CD14-positive monocyte (primary cell): ENCODE results near the gene DGUOK. TPM values are rescaled to one million over a fixed set of nuclear protein-coding genes. Genes with fewer than 3 reads are reported as not detected.

Experiments used
- DNase-seq, 3 donors: peaks; one replicate each; pipeline ENCODE4 v3.0.0-alpha.2; 2011 to 2022
- H2AFZ ChIP-seq: 2 replicates; pipeline ENCODE4 v1.6.0; 2012; ENCODE audit warnings: mild to moderate bottlenecking, low read depth, low read length, inconsistent platforms; ENCODE audit not compliant: insufficient read depth, poor library complexity, severe bottlenecking
- H3K27ac ChIP-seq, 2 donors: 1 replicate in 1 of 2; 2 replicates in 1 of 2; pipeline ENCODE4 v1.5.1; 2012 to 2013; ENCODE audit warnings: low read length in 2 of 2, control low read depth in 1 of 2, inconsistent platforms in 1 of 2, low read depth in 1 of 2, mild to moderate bottlenecking in 1 of 2
- H3K27me3 ChIP-seq, 2 donors: one replicate each; pipeline versions ENCODE4 v1.6.0 to v1.6.1; 2011 to 2013; ENCODE audit warnings: low read length in 2 of 2; ENCODE audit not compliant: control insufficient read depth in 2 of 2, insufficient read depth in 2 of 2
- H3K36me3 ChIP-seq, 2 donors: replicated peaks in 1 of 2; 1 replicate in 1 of 2; 2 replicates in 1 of 2; pipeline versions ENCODE4 v1.5.1 to v1.6.1; 2012 to 2013; ENCODE audit warnings: low read length in 2 of 2, control low read depth in 1 of 2, inconsistent platforms in 1 of 2, mild to moderate bottlenecking in 1 of 2; ENCODE audit not compliant: insufficient read depth in 2 of 2, control insufficient read depth in 1 of 2
- H3K4me1 ChIP-seq, 2 donors: 1 replicate in 1 of 2; 2 replicates in 1 of 2; pipeline versions ENCODE4 v1.5.1 to v1.6.1; 2012 to 2013; ENCODE audit warnings: low read length in 2 of 2, control low read depth in 1 of 2, inconsistent platforms in 1 of 2, mild to moderate bottlenecking in 1 of 2, moderate library complexity in 1 of 2; ENCODE audit not compliant: insufficient read depth in 2 of 2, control insufficient read depth in 1 of 2
- H3K4me2 ChIP-seq: replicated peaks from 2 replicates; pipeline ENCODE3; 2012; ENCODE audit warnings: low read length, moderate library complexity, mild to moderate bottlenecking; ENCODE audit not compliant: poor library complexity, severe bottlenecking; ENCODE audit errors: extremely low read depth
- H3K4me3 ChIP-seq, 3 experiments: fragments of 200-600 bp in 1 of 3; sonication (generic) in 1 of 3; replicated peaks in 1 of 3; 1 replicate in 2 of 3; 2 replicates in 1 of 3; pipeline ENCODE4 v1.5.1; 2011 to 2013; ENCODE audit warnings: low read length in 3 of 3, mild to moderate bottlenecking in 3 of 3, control low read depth in 2 of 3, low read depth in 2 of 3, inconsistent platforms in 1 of 3, moderate library complexity in 1 of 3
- H3K79me2 ChIP-seq: 2 replicates; pipeline ENCODE4 v1.6.0; 2012; ENCODE audit warnings: mild to moderate bottlenecking, control low read depth, inconsistent platforms, low read length, moderate library complexity; ENCODE audit not compliant: insufficient read depth
- H3K9ac ChIP-seq: 2 replicates; pipeline ENCODE4 v1.6.0; 2017; ENCODE audit warnings: low read length, mild to moderate bottlenecking; ENCODE audit not compliant: insufficient read depth, poor library complexity, severe bottlenecking
- H3K9me3 ChIP-seq, 2 donors: replicated peaks in 1 of 2; 1 replicate in 1 of 2; 2 replicates in 1 of 2; pipeline versions ENCODE4 v1.5.1 to v1.6.1; 2012 to 2013; ENCODE audit warnings: low read length in 2 of 2, control low read depth in 1 of 2; ENCODE audit not compliant: control insufficient read depth in 1 of 2, insufficient read depth in 1 of 2
- H4K20me1 ChIP-seq: 2 replicates; pipeline ENCODE4 v1.6.0; 2012; ENCODE audit warnings: mild to moderate bottlenecking, low read length, control low read depth, moderate library complexity; ENCODE audit not compliant: insufficient read depth
- H3K27ac Mint-ChIP-seq, 7 donors: one replicate each; pipeline ENCODE4 v1.8.0; 2020; ENCODE audit warnings: mild to moderate bottlenecking in 7 of 7, mixed read lengths in 7 of 7, moderate library complexity in 6 of 7, inconsistent platforms in 2 of 7
- H3K27me3 Mint-ChIP-seq, 3 donors: one replicate each; pipeline ENCODE4 v1.8.0; 2021 to 2022; ENCODE audit warnings: low read depth in 3 of 3, mild to moderate bottlenecking in 3 of 3, mixed read lengths in 3 of 3, moderate library complexity in 3 of 3, inconsistent platforms in 1 of 3
- H3K36me3 Mint-ChIP-seq, 2 donors: one replicate each; pipeline ENCODE4 v1.8.0; 2020; ENCODE audit warnings: mixed read lengths in 2 of 2, inconsistent platforms in 1 of 2, mild to moderate bottlenecking in 1 of 2
- H3K4me1 Mint-ChIP-seq: one replicate; pipeline ENCODE4 v1.8.0; 2020; ENCODE audit warnings: mild to moderate bottlenecking, mixed read lengths
- H3K4me3 Mint-ChIP-seq, 2 donors: one replicate each; pipeline ENCODE4 v1.8.0; 2020; ENCODE audit warnings: mild to moderate bottlenecking in 2 of 2, mixed read lengths in 2 of 2, moderate library complexity in 1 of 2
- H3K9me3 Mint-ChIP-seq, 7 donors: one replicate each; pipeline ENCODE4 v1.8.0; 2020 to 2022; ENCODE audit warnings: mixed read lengths in 7 of 7, mild to moderate bottlenecking in 6 of 7, moderate library complexity in 6 of 7, inconsistent platforms in 2 of 7
- CTCF ChIP-seq: fragments of 200-600 bp; IDR thresholded peaks from one replicate; pipeline ENCODE4 v1.8.0; 2022; ENCODE audit warnings: antibody characterized with exemption, mild to moderate bottlenecking
- WGBS: methylation state at CpG from one replicate; pipeline ENCODE4 v1.1.5; 2013; ENCODE audit warnings: missing lambda C conversion rate; ENCODE audit not compliant: insufficient coverage; 5-methylcytosine and 5-hydroxymethylcytosine counted together
- intact Hi-C, 2 donors: fragments of 100-400 bp; cut with micrococcal nuclease; formaldehyde crosslinking; loops; one replicate each; pipeline versions ENCODE4 v1.15.0 to v1.15.1; 2023
- polyA plus RNA-seq, 3 donors: library from polyadenylated mRNA; depleted of rRNA in 1 of 3; unstranded in 2 of 3; stranded (reverse) in 1 of 3; fragments of 300-500 nt in 2 of 3; fragments of >200 nt in 1 of 3; fragmentation: Illumina TruSeq in 2 of 3; gene quantifications; 1 replicate in 2 of 3; 2 replicates in 1 of 3; pipeline ENCODE4 v1.2.3, GENCODE V29; 2012 to 2021

The DGUOK gene
- polyA plus RNA-seq, 3 donors, result 62.9 to 129 (median 123) TPM

GRCh38 chr2:73993376-73993775 lies 66.7 kb downstream of the DGUOK start:
- Mint-ChIP-seq H3K4me1 (peaks cover 89% of the 10 kb centered on the region), H3K36me3 (peaks cover 60 to 86% of the 10 kb centered on the region in 2 donors), H3K27me3 (peaks cover 0 to 3% (median 0%) of the 10 kb centered on the region in 3 donors), H3K4me3 (peak overlapping the region in 1 of 2 donors; percentile 4), H3K9me3 (peaks cover 0 to 2% (median 0%) of the 10 kb centered on the region in 7 donors), H3K27ac (peak overlapping the region; percentile 8 to 86 (median 53))
- TF ChIP-seq CTCF, result no peak
- Histone ChIP-seq H3K27me3 (no peaks in the 10 kb centered on the region), H3K4me2 (peak overlapping the region; percentile 21), H3K4me1 (peaks cover 35 to 57% of the 10 kb centered on the region in 2 donors), H3K36me3 (peaks cover 21 to 89% of the 10 kb centered on the region in 2 donors), H3K9me3 (no peaks in the 10 kb centered on the region), H4K20me1 (peaks cover 100% of the 10 kb centered on the region), H3K79me2 (peaks cover 100% of the 10 kb centered on the region), H3K27ac (peak overlapping the region in 1 of 2 donors; percentile 52), H2AFZ (no peak overlapping the region), H3K9ac (no peak overlapping the region), H3K4me3 (no peak overlapping the region)
- no CpG with 5 or more reads among the region's 3 CpGs for WGBS
- intact Hi-C loops, result loop anchor here in 1 of 2 donors (5.0 kb wide), 1 partner anchor 44 kb away; no protein-coding TSS in a partner anchor
- no peak for DNase-seq

- Histone ChIP-seq H3K36me3 (peaks cover 21 to 89% of the 10 kb centered on the region in 2 donors), H3K4me2 (peak overlapping the region; percentile 21), H4K20me1 (peaks cover 100% of the 10 kb centered on the region), H3K27ac (peak overlapping the region in 1 of 2 donors; percentile 52), H3K4me3 (no peak overlapping the region), H3K27me3 (no peaks in the 10 kb centered on the region), H3K79me2 (peaks cover 100% of the 10 kb centered on the region), H3K4me1 (peaks cover 31 to 53% of the 10 kb centered on the region in 2 donors), H2AFZ (no peak overlapping the region), H3K9me3 (no peaks in the 10 kb centered on the region), H3K9ac (no peak overlapping the region)
- H3K9me3 Mint-ChIP-seq, result peaks cover 0 to 2% (median 0%) of the 10 kb centered on the region in 7 donors
- WGBS, result 76% methylated on average over 4 of the region's 4 CpGs
- peaks cover 89% of the 10 kb centered on the region for H3K4me1 Mint-ChIP-seq
- H3K4me3 Mint-ChIP-seq, result peak overlapping the region in 1 of 2 donors; percentile 4
- H3K27me3 Mint-ChIP-seq, result peaks cover 0 to 3% (median under 1%) of the 10 kb centered on the region in 3 donors
- intact Hi-C loops, result loop anchor here in 1 of 2 donors (5.0 kb wide), 1 partner anchor 44 kb away; no protein-coding TSS in a partner anchor
- no peak for DNase-seq
- peaks cover 62 to 86% of the 10 kb centered on the region in 2 donors for H3K36me3 Mint-ChIP-seq
- TF ChIP-seq CTCF, result no peak
- peak overlapping the region; percentile 36 to 86 (median 63) for H3K27ac Mint-ChIP-seq
Measured at GRCh38 chr2:73993778-73994177, 67.1 kb downstream of the DGUOK start.
